T-helper 2 cell treated with Interferon-gamma antibody and Interleukin-4, amounts not matched to agents 5 μg/mL and 100 μg/mL, for 36 hours (primary cell): ENCODE data around the gene NPEPPS.

Experiments
- DNase-seq: peaks from one replicate; pipeline ENCODE4 v3.0.0; 2021; ENCODE audit warnings: low spot score
- H3K27ac Mint-ChIP-seq: one replicate; pipeline ENCODE4 v1.8.0; 2021; ENCODE audit warnings: mild to moderate bottlenecking, mixed read lengths
- H3K27me3 Mint-ChIP-seq: one replicate; pipeline ENCODE4 v1.8.0; 2021; ENCODE audit warnings: low read depth, mixed read lengths
- H3K36me3 Mint-ChIP-seq: one replicate; pipeline ENCODE4 v1.8.0; 2021; ENCODE audit warnings: low read depth, mixed read lengths
- H3K4me1 Mint-ChIP-seq: one replicate; pipeline ENCODE4 v1.8.0; 2021; ENCODE audit warnings: low read depth, mixed read lengths
- H3K4me3 Mint-ChIP-seq: one replicate; pipeline ENCODE4 v1.8.0; 2022; ENCODE audit warnings: mild to moderate bottlenecking, moderate library complexity, mixed read lengths
- H3K9me3 Mint-ChIP-seq: one replicate; pipeline ENCODE4 v1.8.0; 2021; ENCODE audit warnings: mixed read lengths

Gene NPEPPS

DNA sequence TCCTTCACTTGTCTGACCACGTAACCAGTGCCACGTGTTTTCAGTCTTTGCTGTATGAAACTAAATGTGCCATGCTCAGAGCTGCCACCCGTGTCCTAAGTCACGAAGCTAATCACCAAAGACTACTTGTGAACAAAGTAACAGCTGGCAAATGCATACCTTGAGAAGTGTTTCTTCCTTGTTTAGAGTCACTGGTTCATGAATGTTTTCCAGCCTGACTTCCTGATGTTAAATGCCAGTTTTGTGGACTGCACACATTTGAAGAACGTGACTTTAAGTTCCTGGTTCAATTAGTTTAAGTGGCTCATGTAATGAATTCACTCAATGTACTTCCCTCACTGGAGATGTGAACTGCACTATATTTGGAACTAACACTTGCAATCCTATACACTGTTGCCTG is 98.9 kb downstream of the NPEPPS start:
- H3K4me1 Mint-ChIP-seq = no peaks in the 10 kb centered on the region
- H3K36me3 Mint-ChIP-seq = peaks cover 4% of the 10 kb centered on the region
- H3K4me3 Mint-ChIP-seq = no peak overlapping the region
- no peak overlapping the region for H3K27ac Mint-ChIP-seq
- no peaks in the 10 kb centered on the region for H3K27me3 Mint-ChIP-seq
- no peak for DNase-seq
- H3K9me3 Mint-ChIP-seq = no peaks in the 10 kb centered on the region

GRCh38 chr17:47630614-47631013 is 99.7 kb downstream of the NPEPPS start:
- Mint-ChIP-seq H3K4me3 (no peak overlapping the region), H3K4me1 (no peaks in the 10 kb centered on the region), H3K27ac (no peak overlapping the region), H3K9me3 (no peaks in the 10 kb centered on the region), H3K27me3 (no peaks in the 10 kb centered on the region), H3K36me3 (peaks cover 2% of the 10 kb centered on the region)
- no peak for DNase-seq

- DNase-seq = no peak
- no peak overlapping the region for H3K27ac Mint-ChIP-seq
These were observed 102.1 kb downstream of the NPEPPS start for GRCh38 chr17:47632991-47633390.

DNA sequence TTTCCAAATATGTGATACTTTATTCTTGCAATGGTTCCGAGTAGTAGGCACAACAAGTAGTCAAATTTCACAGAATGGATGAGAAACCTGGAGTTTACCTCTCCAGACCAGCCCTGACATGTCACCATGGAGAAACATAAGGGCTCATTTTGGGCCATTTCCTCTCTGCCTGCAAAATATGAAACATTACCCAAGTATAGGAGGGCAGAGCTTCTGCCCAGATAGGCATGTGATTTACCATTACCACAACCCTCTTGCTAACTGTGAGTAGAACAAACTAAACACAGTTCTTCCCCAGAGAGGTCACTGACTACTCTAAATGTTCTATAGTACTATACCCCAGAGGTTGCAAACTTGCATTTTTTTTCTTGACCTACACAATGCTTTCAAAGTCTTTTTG is 103.1 kb downstream of the NPEPPS start:
- H3K36me3 Mint-ChIP-seq = peaks cover 5% of the 10 kb centered on the region
- no peak overlapping the region for H3K4me3 Mint-ChIP-seq
- no peak for DNase-seq
- no peaks in the 10 kb centered on the region for H3K9me3 Mint-ChIP-seq
- no peaks in the 10 kb centered on the region for H3K27me3 Mint-ChIP-seq
- H3K27ac Mint-ChIP-seq = no peak overlapping the region
- H3K4me1 Mint-ChIP-seq = peaks cover 8% of the 10 kb centered on the region

More at GRCh38 chr17:47632991-47633390, 102.1 kb downstream of the NPEPPS start:
- H3K36me3 Mint-ChIP-seq = peaks cover 5% of the 10 kb centered on the region
- no peak overlapping the region for H3K4me3 Mint-ChIP-seq
- H3K27me3 Mint-ChIP-seq = no peaks in the 10 kb centered on the region
- H3K4me1 Mint-ChIP-seq = peaks cover 8% of the 10 kb centered on the region
- H3K9me3 Mint-ChIP-seq = no peaks in the 10 kb centered on the region

GRCh38 chr17:47634870-47635269 is 104.0 kb downstream of the NPEPPS start:
- H3K4me3 Mint-ChIP-seq = no peak overlapping the region

DNA sequence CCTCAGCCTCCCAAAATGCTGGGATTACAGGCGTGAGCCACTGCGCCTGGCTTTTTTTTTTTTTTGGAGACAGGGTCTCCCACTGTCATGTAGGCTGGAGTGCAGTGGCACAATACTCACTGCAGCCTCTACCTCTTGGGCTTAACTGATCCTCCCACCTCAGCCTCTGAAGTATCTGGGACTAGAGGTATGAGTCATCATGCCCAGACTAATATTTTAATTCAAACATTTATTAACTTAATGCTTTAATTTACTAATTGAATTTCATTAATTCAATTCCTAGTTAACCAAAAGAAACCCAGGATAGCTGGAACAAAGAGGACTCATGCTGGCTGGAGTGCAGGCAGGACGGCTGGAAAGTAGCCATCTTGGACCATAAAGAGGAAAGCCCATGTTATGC is 104.8 kb downstream of the NPEPPS start:
- no peak overlapping the region for H3K4me3 Mint-ChIP-seq
- DNase-seq = no peak
- no peak overlapping the region for H3K27ac Mint-ChIP-seq
- H3K36me3 Mint-ChIP-seq = peaks cover 5% of the 10 kb centered on the region
- H3K9me3 Mint-ChIP-seq = no peaks in the 10 kb centered on the region
- peaks cover 8% of the 10 kb centered on the region for H3K4me1 Mint-ChIP-seq
- H3K27me3 Mint-ChIP-seq = no peaks in the 10 kb centered on the region

More at GRCh38 chr17:47634870-47635269, 104.0 kb downstream of the NPEPPS start:
- Mint-ChIP-seq H3K27me3 (no peaks in the 10 kb centered on the region), H3K36me3 (peaks cover 5% of the 10 kb centered on the region), H3K4me1 (peaks cover 8% of the 10 kb centered on the region), H3K9me3 (no peaks in the 10 kb centered on the region), H3K27ac (no peak overlapping the region)
- DNase-seq = no peak

DNA sequence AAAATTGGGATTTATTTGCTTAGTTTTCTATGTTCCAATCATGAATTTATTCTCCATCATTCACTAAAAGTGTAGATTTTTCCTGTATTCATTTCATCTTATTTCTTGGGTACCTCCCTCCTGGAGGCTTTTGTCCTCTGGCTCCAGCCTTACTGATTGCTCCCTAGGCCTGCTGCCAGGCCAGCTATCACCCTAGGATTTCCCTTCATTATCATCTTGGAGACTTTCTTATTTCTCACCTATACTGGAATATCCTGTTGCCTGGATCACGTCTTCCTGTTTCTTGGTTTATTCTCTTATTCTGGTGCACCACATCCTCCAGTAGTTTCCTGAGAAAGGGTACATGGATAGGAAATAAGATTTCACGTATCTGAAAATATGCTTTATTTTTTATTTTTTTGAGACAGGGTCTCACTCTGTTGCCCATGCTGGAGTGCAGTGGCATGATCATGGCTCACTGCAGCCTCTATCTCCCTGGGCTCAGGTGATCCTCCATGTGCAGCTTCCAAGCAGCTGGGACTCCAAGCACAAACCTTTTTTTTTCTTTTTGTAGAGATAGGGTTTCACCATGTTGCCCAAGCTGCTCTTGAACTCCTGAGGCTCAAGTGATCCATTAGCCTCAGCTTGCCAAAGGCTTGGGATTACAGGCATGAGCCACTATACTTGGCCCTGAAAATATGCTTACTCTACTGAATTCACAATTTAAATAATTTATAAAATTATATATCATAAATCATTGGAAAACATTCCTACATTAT is 105.5 kb downstream of the NPEPPS start:
- H3K27ac Mint-ChIP-seq = no peak overlapping the region
- peak overlapping the region; percentile 38 for H3K4me3 Mint-ChIP-seq

GRCh38 chr17:47638903-47639302 is 108.0 kb downstream of the NPEPPS start:
- H3K36me3 Mint-ChIP-seq = peaks cover 3% of the 10 kb centered on the region
- H3K9me3 Mint-ChIP-seq = no peaks in the 10 kb centered on the region
- H3K27me3 Mint-ChIP-seq = no peaks in the 10 kb centered on the region
- H3K27ac Mint-ChIP-seq = no peak overlapping the region
- peaks cover 8% of the 10 kb centered on the region for H3K4me1 Mint-ChIP-seq
- H3K4me3 Mint-ChIP-seq = no peak overlapping the region
- no peak for DNase-seq

More for the DNA sequence above, 105.5 kb downstream of the NPEPPS start:
- Mint-ChIP-seq H3K4me1 (peaks cover 8% of the 10 kb centered on the region), H3K9me3 (no peaks in the 10 kb centered on the region), H3K27me3 (no peaks in the 10 kb centered on the region), H3K36me3 (peaks cover 3% of the 10 kb centered on the region)
- DNase-seq = no peak

DNA sequence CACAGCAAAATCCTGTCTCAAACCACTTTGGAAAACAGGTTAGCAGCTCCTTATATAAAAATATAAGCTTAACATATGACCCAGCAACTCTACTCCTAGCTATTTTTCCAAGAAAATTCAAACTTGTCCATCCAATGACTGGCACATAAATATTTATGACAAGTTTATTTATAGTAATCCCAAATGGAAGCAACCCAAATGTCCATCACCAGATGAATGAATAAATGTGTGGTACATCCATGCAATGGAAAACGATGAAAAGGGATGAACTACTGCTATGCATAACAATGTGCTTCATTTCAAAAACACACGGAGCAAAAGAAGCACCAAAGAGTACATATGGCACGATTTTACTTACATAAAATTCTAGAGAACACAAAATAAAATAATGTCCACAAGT is 109.2 kb downstream of the NPEPPS start:
- no peaks in the 10 kb centered on the region for H3K27me3 Mint-ChIP-seq
- DNase-seq = no peak
- H3K4me1 Mint-ChIP-seq = peaks cover 8% of the 10 kb centered on the region
- peaks cover 6% of the 10 kb centered on the region for H3K36me3 Mint-ChIP-seq
- no peaks in the 10 kb centered on the region for H3K9me3 Mint-ChIP-seq
- H3K27ac Mint-ChIP-seq = no peak overlapping the region
- no peak overlapping the region for H3K4me3 Mint-ChIP-seq

GRCh38 chr17:47641202-47641601 is 110.3 kb downstream of the NPEPPS start:
- Mint-ChIP-seq H3K4me1 (peaks cover 4% of the 10 kb centered on the region), H3K27ac (no peak overlapping the region), H3K4me3 (no peak overlapping the region), H3K27me3 (no peaks in the 10 kb centered on the region), H3K36me3 (peaks cover 6% of the 10 kb centered on the region), H3K9me3 (no peaks in the 10 kb centered on the region)
- no peak for DNase-seq

GRCh38 chr17:47643116-47643515 is 112.2 kb downstream of the NPEPPS start:
- Mint-ChIP-seq H3K27ac (no peak overlapping the region), H3K4me3 (no peak overlapping the region), H3K9me3 (no peaks in the 10 kb centered on the region), H3K36me3 (peaks cover 4% of the 10 kb centered on the region), H3K27me3 (no peaks in the 10 kb centered on the region), H3K4me1 (peaks cover 6% of the 10 kb centered on the region)
- DNase-seq = no peak

GRCh38 chr17:47644324-47644723 is 113.4 kb downstream of the NPEPPS start:
- no peak for DNase-seq
- Mint-ChIP-seq H3K27ac (no peak overlapping the region), H3K27me3 (no peaks in the 10 kb centered on the region), H3K4me1 (peaks cover 9% of the 10 kb centered on the region), H3K9me3 (no peaks in the 10 kb centered on the region), H3K4me3 (no peak overlapping the region), H3K36me3 (peaks cover 8% of the 10 kb centered on the region)

DNA sequence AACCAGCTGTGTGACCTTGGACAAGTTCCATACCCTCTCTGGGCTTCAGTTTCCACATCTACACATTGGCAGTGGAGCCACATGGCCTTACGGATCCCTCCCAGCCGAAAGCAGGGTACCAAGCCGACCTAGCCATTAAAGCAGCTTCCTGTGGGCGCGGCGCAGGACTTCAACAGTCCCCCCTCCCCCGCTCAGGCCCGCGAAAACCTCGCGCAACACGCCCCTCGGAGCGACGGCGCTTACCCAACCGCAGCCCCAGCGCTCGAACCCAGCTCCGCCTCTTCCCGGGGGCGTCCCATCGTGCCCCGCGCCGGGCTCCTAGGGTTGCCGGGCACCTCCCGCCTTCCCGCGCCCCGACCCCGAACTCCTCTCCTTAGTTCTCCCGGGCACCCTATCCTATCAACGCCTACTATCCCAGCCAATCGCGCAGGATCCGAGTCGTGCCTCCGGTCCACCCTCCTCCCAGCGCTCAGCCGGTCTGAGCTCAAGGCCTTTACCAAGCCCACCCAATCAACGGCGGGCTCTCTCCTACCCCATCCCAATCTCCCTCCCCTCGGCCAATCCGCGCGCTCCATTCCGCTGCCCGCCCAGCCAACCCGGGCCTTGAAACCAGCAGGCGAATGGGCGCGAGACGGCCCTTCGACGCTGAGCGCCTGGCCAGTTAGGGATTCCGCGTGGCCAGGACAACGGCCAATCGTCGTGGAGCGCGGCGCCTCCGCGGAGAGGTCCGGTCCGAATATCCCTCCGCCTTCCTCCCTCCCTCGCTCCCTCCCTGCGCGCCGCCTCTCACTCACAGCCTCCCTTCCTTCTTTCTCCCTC is 118.5 kb downstream of the NPEPPS start, which contains the start of gene KPNB1:
Gene KPNB1, plus strand, starts transcription at position 767 of the 819 bp plus-strand sequence. CDS start 326 bp downstream, outside the sequence.
- H3K4me1 Mint-ChIP-seq = peaks cover 38% of the 10 kb centered on the region
- peak; percentile 99 for DNase-seq
- peak within 1 kb of the TSS; percentile 98 for H3K27ac Mint-ChIP-seq
- H3K4me3 Mint-ChIP-seq = peak within 1 kb of the TSS; percentile 93
- no peaks in the 10 kb centered on the region for H3K27me3 Mint-ChIP-seq
- H3K36me3 Mint-ChIP-seq = peaks cover 42% of the 10 kb centered on the region
- no peaks in the 10 kb centered on the region for H3K9me3 Mint-ChIP-seq

DNA sequence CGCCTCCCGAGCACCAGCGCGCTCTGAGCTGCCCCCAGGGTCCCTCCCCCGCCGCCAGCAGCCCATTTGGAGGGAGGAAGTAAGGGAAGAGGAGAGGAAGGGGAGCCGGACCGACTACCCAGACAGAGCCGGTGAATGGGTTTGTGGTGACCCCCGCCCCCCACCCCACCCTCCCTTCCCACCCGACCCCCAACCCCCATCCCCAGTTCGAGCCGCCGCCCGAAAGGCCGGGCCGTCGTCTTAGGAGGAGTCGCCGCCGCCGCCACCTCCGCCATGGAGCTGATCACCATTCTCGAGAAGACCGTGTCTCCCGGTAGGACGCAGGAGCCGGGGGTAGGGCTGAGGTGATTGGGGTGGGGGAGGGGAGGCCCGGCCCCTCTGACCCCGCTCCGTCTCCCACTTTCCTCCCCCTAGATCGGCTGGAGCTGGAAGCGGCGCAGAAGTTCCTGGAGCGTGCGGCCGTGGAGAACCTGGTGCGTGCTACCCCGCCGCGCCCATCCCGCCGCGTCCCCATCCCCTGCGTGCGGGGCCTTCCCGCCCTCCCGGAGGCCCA is 119.1 kb downstream of the NPEPPS start:
- Mint-ChIP-seq H3K4me3 (peak overlapping the region; percentile 90), H3K27ac (peak overlapping the region; percentile 98), H3K9me3 (no peaks in the 10 kb centered on the region), H3K27me3 (no peaks in the 10 kb centered on the region), H3K36me3 (peaks cover 47% of the 10 kb centered on the region), H3K4me1 (peaks cover 44% of the 10 kb centered on the region)
- DNase-seq = no peak
